Stimulated activated CD4-positive, alpha-beta T cell treated with anti-CD3 and anti-CD28 coated beads, Interleukin-4, amount 100 ng/mL, for 24 hours (primary cell): ENCODE results near the gene CST4.
A peak's percentile ranks its signal among the peaks of the same experiment; 100 is the strongest.
"Not testable (repeated sequence)": the region's sequence is repeated elsewhere in the genome, so short reads cannot be mapped to it uniquely, and the experiment has no call there.

Experiments
- DNase-seq: peaks from one replicate; pipeline ENCODE4 v3.0.0-alpha.2; 2020

CST4 gene

GRCh38 chr20:23688684-23689398, at the start of gene CST4:
TSS of gene CST4 (minus strand) at chr20:23689038. CDS start at chr20:23688969, 69 bp downstream.
- not testable (repeated sequence) for DNase-seq

- DNase-seq: not testable (repeated sequence)
These were observed 46.6 kb upstream of the CST4 start for GRCh38 chr20:23735391-23735790.

- DNase-seq: not testable (repeated sequence)
These were observed 46.1 kb upstream of the CST4 start for GRCh38 chr20:23734949-23735348.

- DNase-seq: not testable (repeated sequence)
These were observed 45.6 kb upstream of the CST4 start for GRCh38 chr20:23734440-23734839.

- DNase-seq: no peak
These were observed 38.2 kb upstream of the CST4 start for GRCh38 chr20:23727016-23727415.

GRCh38 chr20:23725102-23725501, 36.3 kb upstream of the CST4 start:
- DNase-seq: no peak

- DNase-seq: peak; percentile 4
These were observed 34.9 kb upstream of the CST4 start for GRCh38 chr20:23723659-23724307.

GRCh38 chr20:23722851-23723250, 34.0 kb upstream of the CST4 start:
- not testable (repeated sequence) for DNase-seq

- DNase-seq: no peak
These were observed 33.1 kb upstream of the CST4 start for GRCh38 chr20:23721962-23722361.

- DNase-seq: not testable (repeated sequence)
These were observed 30.5 kb upstream of the CST4 start for GRCh38 chr20:23719351-23719750.

GRCh38 chr20:23711778-23712177, 22.9 kb upstream of the CST4 start:
- not testable (repeated sequence) for DNase-seq

GRCh38 chr20:23710771-23711170, 21.9 kb upstream of the CST4 start:
- DNase-seq: no peak

GRCh38 chr20:23705895-23706294, 17.1 kb upstream of the CST4 start:
- DNase-seq: no peak

GRCh38 chr20:23702021-23702420, 13.2 kb upstream of the CST4 start:
- no peak for DNase-seq

GRCh38 chr20:23700931-23701330, 12.1 kb upstream of the CST4 start:
- no peak for DNase-seq

GRCh38 chr20:23697947-23698346, 9.1 kb upstream of the CST4 start:
- no peak for DNase-seq

- DNase-seq: not testable (repeated sequence)
These were observed 6.2 kb upstream of the CST4 start for GRCh38 chr20:23695068-23695395.

- DNase-seq: not testable (repeated sequence)
These were observed 5.6 kb upstream of the CST4 start for GRCh38 chr20:23694178-23695067.

- DNase-seq: not testable (repeated sequence)
These were observed 4.1 kb upstream of the CST4 start for GRCh38 chr20:23692725-23693619.

GRCh38 chr20:23691675-23692074, 2.8 kb upstream of the CST4 start:
- no peak for DNase-seq

- no peak for DNase-seq
These were observed 1.7 kb upstream of the CST4 start for GRCh38 chr20:23690581-23690980.

GRCh38 chr20:23689399-23689690, 507 bp upstream of the CST4 start:
- no peak for DNase-seq

- DNase-seq: no peak
These were observed 852 bp downstream of the CST4 start for GRCh38 chr20:23687986-23688385.
